Rectal smooth muscle tissue (tissue), 1 donor: ENCODE data around the gene PDZRN4.

Experiments
- H3K27ac ChIP-seq: one replicate; pipeline ENCODE4 v1.7.0; 2013; ENCODE audit warnings: low read depth, low read length, inconsistent platforms
- H3K27me3 ChIP-seq: one replicate; pipeline ENCODE4 v1.7.0; 2013; ENCODE audit warnings: low read length; ENCODE audit not compliant: control insufficient read depth, insufficient read depth
- H3K36me3 ChIP-seq: one replicate; pipeline ENCODE4 v1.7.0; 2013; ENCODE audit warnings: low read length; ENCODE audit not compliant: control insufficient read depth, insufficient read depth
- H3K4me1 ChIP-seq: one replicate; pipeline ENCODE4 v1.7.0; 2013; ENCODE audit warnings: low read length; ENCODE audit not compliant: control insufficient read depth, insufficient read depth
- H3K4me3 ChIP-seq: one replicate; pipeline ENCODE4 v1.7.0; 2013; ENCODE audit warnings: low read length
- H3K9ac ChIP-seq: one replicate; pipeline ENCODE4 v1.7.0; 2013; ENCODE audit warnings: low read length

The PDZRN4 gene

GRCh38 chr12:41443690-41444089 lies 255.6 kb downstream of the PDZRN4 start:
- Histone ChIP-seq H3K36me3 (no peaks in the 10 kb centered on the region), H3K4me1 (no peaks in the 10 kb centered on the region), H3K27ac (no peak overlapping the region), H3K4me3 (no peak overlapping the region), H3K9ac (no peak overlapping the region), H3K27me3 (no peaks in the 10 kb centered on the region)

- Histone ChIP-seq H3K9ac (no peak overlapping the region), H3K4me1 (no peaks in the 10 kb centered on the region), H3K4me3 (no peak overlapping the region), H3K27ac (no peak overlapping the region), H3K27me3 (no peaks in the 10 kb centered on the region), H3K36me3 (no peaks in the 10 kb centered on the region)
Observed at GRCh38 chr12:41452838-41453407, 264.8 kb downstream of the PDZRN4 start.

GRCh38 chr12:41453409-41453808 lies 265.3 kb downstream of the PDZRN4 start:
- Histone ChIP-seq H3K27ac (no peak overlapping the region), H3K27me3 (no peaks in the 10 kb centered on the region), H3K36me3 (no peaks in the 10 kb centered on the region), H3K9ac (no peak overlapping the region), H3K4me3 (no peak overlapping the region), H3K4me1 (no peaks in the 10 kb centered on the region)

GRCh38 chr12:41459111-41459905 lies 271.2 kb downstream of the PDZRN4 start:
- Histone ChIP-seq H3K4me1 (no peaks in the 10 kb centered on the region), H3K27me3 (no peaks in the 10 kb centered on the region), H3K9ac (no peak overlapping the region), H3K36me3 (no peaks in the 10 kb centered on the region), H3K4me3 (no peak overlapping the region), H3K27ac (no peak overlapping the region)

- Histone ChIP-seq H3K27ac (no peak overlapping the region), H3K27me3 (no peaks in the 10 kb centered on the region), H3K4me3 (no peak overlapping the region), H3K36me3 (no peaks in the 10 kb centered on the region), H3K4me1 (no peaks in the 10 kb centered on the region), H3K9ac (no peak overlapping the region)
Observed at GRCh38 chr12:41459906-41460214, 271.7 kb downstream of the PDZRN4 start.

GRCh38 chr12:41460906-41461305 lies 272.8 kb downstream of the PDZRN4 start:
- H3K9ac ChIP-seq, result no peak overlapping the region
- H3K27me3 ChIP-seq, result no peaks in the 10 kb centered on the region
- H3K36me3 ChIP-seq, result no peaks in the 10 kb centered on the region
- H3K4me1 ChIP-seq, result no peaks in the 10 kb centered on the region
- H3K27ac ChIP-seq, result no peak overlapping the region
- H3K4me3 ChIP-seq, result no peak overlapping the region

- no peak overlapping the region for H3K9ac ChIP-seq
- H3K4me3 ChIP-seq, result no peak overlapping the region
- no peaks in the 10 kb centered on the region for H3K27me3 ChIP-seq
- H3K27ac ChIP-seq, result no peak overlapping the region
- no peaks in the 10 kb centered on the region for H3K4me1 ChIP-seq
- no peaks in the 10 kb centered on the region for H3K36me3 ChIP-seq
Observed at GRCh38 chr12:41462312-41462711, 274.2 kb downstream of the PDZRN4 start.

GRCh38 chr12:41465526-41465925 lies 277.4 kb downstream of the PDZRN4 start:
- Histone ChIP-seq H3K9ac (no peak overlapping the region), H3K36me3 (no peaks in the 10 kb centered on the region), H3K27me3 (no peaks in the 10 kb centered on the region), H3K4me3 (no peak overlapping the region), H3K27ac (no peak overlapping the region), H3K4me1 (no peaks in the 10 kb centered on the region)

GRCh38 chr12:41466300-41466699 lies 278.2 kb downstream of the PDZRN4 start:
- Histone ChIP-seq H3K4me3 (no peak overlapping the region), H3K9ac (no peak overlapping the region), H3K27me3 (no peaks in the 10 kb centered on the region), H3K27ac (no peak overlapping the region), H3K4me1 (no peaks in the 10 kb centered on the region), H3K36me3 (no peaks in the 10 kb centered on the region)

GRCh38 chr12:41466802-41467201 lies 278.7 kb downstream of the PDZRN4 start:
- H3K27ac ChIP-seq, result no peak overlapping the region
- no peak overlapping the region for H3K4me3 ChIP-seq
- no peak overlapping the region for H3K9ac ChIP-seq
- H3K36me3 ChIP-seq, result no peaks in the 10 kb centered on the region
- H3K27me3 ChIP-seq, result no peaks in the 10 kb centered on the region
- no peaks in the 10 kb centered on the region for H3K4me1 ChIP-seq

GRCh38 chr12:41467591-41468325 lies 279.6 kb downstream of the PDZRN4 start:
- Histone ChIP-seq H3K27ac (no peak overlapping the region), H3K4me3 (no peak overlapping the region), H3K27me3 (no peaks in the 10 kb centered on the region), H3K36me3 (no peaks in the 10 kb centered on the region), H3K9ac (no peak overlapping the region), H3K4me1 (no peaks in the 10 kb centered on the region)

GRCh38 chr12:41468341-41468740 lies 280.2 kb downstream of the PDZRN4 start:
- Histone ChIP-seq H3K9ac (no peak overlapping the region), H3K4me1 (no peaks in the 10 kb centered on the region), H3K27ac (no peak overlapping the region), H3K4me3 (no peak overlapping the region), H3K27me3 (no peaks in the 10 kb centered on the region), H3K36me3 (no peaks in the 10 kb centered on the region)
